GM19351 (cell line): ENCODE results near the gene TEX51.

Experiments
- ATAC-seq: cut with Tn5 transposase; IDR thresholded peaks from one replicate; pipeline ENCODE4 v1.9.1; 2021; ENCODE audit warnings: mild to moderate bottlenecking, moderate library complexity; ENCODE audit not compliant: unreplicated experiment

The TEX51 gene

DNA sequence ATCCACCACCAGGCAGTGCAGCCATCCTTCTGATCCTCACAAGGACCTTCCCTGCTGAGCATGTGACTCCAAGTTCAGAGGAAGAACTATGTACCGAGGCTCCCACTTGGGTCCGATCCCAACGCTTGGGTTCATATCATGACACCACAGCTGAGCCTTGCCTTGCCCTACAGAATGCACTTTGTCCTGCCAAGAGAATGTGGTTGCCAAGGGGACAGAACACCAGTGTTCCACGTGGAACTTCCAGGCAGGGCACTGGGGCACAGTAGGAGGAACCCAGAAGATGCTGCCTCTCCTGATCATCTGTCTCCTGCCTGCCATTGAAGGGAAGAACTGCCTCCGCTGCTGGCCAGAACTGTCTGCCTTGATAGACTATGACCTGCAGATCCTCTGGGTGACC is at the start of gene TEX51:
Gene TEX51 (plus strand): TSS at position 255 of the 400 bp plus-strand sequence. CDS start 29 bp downstream, at position 284.
- no peak for ATAC-seq

DNA sequence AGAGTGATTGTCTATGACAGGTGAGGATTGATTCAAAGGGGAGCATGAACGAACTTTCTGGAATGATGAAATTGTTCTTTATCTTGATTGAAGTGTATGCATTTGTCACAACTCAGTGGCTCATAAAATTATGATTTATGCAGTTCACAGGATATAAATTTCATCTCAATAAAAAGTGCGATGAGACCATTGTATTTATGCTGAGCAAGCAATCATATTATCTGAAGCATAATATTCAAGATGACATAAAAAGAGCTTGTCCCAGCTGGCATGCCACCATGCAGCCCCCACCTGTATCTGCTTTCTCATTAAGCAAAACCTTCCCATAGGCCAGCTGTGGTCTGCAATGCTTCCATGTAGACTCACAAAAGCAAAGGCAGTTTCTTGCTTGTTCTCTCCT is 49.6 kb upstream of the TEX51 start:
- no peak for ATAC-seq

DNA sequence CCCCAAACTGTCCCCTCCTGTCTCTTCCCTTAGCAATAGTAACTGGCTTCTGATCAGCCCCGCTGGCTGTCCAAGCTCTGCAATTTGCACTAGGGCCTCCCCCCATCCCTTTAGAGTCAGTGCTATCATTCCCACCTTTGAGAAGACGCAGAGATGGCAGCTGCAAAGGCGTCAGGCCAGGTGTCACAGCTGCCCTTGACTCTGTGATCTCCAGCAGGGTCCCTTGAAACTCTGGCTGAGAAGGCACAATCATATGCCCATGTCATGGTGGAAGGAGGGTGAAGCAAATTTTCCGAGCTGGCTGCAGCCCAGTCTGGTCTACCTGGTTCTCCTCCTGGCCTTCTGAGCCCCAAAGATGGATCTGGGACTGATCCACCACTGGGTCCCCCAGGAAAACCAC is 49.2 kb upstream of the TEX51 start:
- ATAC-seq, result no peak

DNA sequence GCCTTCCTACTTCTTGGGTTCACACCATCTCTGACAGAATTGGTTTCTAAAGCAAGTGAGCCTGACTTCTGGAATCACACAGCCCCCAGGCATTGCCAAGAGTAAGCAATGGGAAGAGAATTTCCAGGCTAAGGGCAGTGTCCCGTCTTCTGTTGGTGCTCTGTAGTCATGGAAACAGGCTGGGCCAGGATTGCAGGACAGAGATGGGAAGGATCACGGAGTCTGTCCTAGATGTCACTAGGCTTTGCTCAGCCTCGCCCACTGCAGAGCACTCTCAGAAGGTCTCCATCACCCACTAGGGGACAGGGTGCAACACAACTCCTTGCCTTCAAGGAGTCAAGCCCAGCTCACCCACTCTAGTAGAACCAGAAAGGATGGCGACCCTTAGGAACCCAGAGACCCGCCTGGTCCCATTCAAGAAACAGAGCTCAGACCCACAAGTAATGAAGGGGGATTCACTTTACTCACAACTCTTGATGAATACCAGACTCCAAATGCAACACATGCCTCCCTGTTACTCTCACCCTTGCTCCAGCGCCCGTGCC is 48.6 kb upstream of the TEX51 start:
- no peak for ATAC-seq

DNA sequence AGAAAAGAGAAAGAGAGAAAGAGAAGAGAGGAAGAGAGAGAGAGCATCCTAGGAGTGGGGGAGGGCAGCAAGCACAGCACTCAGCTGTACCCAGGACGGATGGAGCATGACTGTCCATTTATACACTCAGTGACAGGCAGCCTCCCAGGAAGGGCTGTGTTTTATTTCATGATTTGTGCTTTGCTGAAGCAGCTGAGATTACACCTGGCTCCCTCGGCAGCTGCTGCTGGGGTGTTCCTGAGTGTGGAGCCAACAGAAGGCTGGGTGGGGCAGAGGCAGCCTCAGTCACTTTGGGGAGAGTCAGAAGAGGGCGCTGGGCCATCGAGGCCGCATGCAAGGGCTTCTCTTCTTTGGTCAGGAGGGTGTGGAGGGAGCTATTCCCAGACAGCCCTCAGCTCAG is 47.8 kb upstream of the TEX51 start:
- ATAC-seq, result no peak

DNA sequence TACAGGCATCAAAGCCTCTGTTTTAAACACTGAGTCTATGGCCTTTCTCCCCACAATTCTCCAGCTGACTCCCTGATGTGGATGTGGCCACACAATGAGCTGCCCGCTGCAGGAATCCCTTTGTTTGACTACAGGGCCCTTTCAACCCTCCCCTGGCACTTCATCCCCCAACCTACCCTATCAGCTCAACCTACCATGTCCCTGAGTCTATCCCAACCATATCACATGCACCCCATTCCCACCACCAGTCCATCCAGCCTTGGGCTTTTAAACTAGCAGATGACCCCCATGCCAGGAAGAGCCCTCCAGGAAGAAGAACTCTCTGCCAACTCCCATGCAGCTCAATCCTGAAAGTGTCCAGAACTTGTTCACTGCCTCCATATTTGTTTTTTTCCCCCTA is 46.9 kb upstream of the TEX51 start:
- ATAC-seq, result no peak

DNA sequence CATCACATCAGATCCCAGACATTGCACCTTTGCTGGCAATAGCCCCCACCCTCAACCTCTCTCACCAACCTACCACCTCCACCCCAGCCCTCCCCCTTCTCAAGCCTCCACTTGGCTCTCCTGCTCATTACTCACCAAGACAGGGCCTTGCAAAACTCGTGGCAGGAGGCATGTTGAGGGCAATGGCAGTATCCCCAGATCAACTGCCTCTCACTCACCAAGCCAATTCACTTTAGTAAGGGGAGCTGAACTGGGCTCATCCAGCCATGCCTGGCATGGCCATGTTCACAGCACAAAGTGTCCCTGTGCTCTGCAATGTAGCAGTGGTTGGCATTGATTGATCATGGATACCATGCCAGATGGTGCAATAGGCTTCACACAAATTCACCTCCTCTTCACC is 46.3 kb upstream of the TEX51 start:
- ATAC-seq, result no peak

DNA sequence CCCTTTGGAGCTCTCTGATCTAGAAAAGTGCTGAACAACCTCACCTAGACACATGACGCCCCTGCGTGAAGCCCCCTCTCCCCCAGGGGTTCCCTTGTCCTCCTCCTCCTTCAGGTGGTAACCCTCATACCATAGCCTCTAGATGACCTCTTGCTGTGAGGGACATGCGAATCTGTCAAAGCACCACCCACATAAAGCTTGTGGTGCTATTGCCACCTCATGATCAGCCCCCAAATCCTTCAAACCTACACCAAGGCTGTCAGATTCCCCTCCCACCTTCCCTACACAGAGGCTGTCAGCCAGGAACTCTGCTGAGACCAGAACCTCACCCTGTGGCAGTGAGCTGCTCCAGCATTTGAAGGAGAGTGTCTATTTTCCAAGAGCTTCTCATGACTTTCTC is 43.1 kb upstream of the TEX51 start:
- no peak for ATAC-seq

DNA sequence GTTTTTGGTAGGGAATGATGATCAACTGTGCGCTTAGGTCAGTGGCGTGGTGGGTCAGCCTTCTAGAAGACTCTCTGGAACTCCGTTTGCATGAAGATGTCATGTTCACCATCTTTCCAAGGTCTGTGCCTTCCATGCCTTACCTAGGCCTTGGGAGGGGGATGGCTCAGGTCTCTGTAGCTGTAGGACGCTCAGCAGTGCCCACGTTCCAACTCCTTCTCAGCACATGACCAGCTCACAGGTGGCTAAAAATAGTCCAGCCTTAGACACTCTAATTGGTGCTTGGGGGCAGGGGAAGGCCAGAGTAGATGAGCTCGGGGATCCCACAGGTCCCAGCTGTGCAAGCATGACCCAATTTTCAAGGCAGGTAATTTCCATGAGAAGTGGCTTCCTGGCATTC is 42.3 kb upstream of the TEX51 start:
- no peak for ATAC-seq

DNA sequence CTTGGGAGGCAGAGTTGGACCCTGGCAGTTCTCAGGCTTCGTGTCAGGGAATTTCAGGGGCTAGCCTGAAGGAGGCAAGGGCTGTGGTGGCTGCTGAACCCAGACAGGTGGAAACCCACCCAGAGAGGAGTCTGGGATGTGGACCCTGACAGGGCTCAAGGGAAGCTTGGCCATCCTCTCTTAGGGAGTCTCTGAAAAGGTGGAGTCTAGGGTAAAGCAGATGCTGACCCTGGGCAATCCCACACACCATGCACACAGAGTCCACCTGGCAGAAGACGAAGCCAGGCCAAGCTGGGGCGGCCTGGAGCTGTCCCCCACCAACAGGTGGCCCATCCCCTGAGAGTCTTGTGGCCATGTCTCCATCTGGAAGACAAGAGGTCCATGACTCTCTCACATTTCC is 41.2 kb upstream of the TEX51 start:
- no peak for ATAC-seq

DNA sequence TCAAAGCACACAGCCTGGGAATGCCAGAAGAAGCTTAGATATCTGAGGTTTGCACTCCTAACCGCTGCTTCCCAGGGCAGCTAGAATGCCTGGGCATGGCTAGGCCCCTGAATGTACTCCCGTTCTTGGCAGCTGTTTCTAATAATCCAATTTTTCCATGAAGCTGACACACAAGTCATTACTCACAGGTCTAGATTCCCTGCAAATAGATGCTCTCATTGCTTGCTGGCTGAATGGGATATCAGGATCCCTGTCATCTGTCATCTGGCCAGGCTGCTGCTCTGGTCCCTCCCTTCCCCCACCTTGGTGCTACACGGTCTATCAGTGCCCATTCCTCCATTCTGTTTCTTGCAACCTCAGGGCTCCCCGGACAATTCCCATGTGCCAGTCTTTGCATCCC is 40.7 kb upstream of the TEX51 start:
- ATAC-seq, result no peak

DNA sequence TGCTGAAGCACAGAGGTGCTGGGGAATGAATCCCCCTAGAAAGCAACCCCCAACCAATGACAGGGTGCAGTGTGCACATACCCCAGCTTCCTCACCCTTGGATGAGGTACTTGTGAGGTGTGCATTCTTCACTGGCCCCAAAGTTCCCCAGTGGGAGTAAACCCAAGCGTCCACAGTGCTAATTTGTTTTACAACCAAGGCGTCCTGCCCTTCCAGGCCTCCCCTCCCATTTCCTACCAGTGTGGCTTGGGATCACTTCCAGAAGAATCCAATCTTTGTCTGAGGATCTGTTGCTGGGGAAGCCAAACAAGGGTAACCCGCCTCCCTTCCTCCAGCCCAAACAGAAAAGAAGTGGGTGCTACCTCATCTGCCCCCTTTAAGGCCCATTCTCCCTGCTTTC is 40.3 kb upstream of the TEX51 start:
- no peak for ATAC-seq

DNA sequence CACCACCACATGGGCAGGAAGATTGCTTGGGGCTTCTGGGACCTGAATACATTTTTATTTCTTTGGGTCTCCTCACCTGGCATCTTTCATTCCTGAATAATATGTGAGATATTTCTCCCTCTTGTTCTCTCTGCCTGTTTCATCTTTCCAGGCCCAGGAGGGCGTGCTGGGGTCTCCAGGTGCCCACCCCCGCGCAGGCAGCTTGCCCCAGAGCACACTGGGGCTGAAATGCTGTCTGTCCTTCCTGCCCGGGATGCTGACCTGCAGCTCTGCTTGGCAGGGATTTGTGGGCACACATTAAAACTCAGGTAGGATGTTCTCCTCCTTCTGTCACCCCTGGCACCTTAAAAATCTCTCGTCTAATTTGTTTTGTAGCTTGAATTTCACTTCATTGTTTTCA is 39.7 kb upstream of the TEX51 start:
- no peak for ATAC-seq

DNA sequence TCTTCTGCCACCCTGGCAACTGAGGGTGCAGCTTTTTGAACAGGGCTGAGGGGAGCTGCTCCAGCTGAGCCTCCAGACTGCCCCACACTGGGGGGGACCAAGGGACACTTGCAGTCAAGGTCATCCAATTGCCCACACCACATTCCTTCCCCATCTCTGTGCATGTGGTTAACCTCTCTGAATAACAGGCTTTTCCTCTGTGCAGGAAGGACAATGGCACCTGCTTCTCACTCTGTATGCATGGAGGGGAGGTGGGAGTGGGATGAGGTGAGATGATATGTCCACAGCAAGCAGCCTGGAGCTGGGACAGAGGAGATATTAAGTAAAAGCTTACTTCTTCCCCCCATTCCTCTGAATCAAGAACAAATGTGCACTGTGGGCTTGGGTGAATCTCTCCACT is 39.1 kb upstream of the TEX51 start:
- no peak for ATAC-seq

DNA sequence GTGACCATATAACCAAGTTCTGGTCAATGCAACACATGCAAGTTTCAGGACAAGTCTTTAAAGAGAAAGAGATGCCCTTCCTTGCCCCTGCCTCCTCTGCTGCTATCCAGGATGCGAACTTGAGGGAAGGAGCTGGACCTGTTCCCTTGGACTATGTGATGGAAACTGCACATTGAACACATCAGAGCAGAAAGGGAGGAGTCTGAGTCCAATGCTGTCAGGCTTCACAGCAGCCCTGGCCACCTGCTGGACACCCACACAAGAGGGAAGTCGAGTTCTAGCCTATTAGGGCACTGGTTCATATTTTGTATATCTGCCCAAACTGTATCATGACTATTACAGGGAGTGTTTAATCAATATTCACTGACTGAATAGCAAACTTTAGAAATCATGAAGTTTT is 38.3 kb upstream of the TEX51 start:
- ATAC-seq, result no peak

DNA sequence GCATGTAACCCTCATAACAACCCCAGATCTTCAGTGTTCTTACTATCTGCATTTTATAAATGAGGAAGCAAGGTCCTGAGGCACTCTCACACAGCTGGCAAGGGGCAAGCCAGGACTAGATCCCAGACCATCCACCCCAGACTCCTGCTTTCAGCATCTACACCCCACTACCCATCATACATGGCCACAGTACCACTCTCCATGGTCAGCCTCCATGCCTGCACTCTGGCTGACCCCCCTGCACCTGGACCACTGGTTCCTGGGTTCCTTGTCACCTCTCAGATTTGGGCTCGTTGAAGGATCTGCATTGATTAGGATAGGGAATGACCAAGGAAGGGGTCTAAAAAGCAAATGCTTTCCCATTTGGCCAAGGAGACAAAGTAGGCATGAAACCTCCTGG is 36.0 kb upstream of the TEX51 start:
- ATAC-seq, result no peak

DNA sequence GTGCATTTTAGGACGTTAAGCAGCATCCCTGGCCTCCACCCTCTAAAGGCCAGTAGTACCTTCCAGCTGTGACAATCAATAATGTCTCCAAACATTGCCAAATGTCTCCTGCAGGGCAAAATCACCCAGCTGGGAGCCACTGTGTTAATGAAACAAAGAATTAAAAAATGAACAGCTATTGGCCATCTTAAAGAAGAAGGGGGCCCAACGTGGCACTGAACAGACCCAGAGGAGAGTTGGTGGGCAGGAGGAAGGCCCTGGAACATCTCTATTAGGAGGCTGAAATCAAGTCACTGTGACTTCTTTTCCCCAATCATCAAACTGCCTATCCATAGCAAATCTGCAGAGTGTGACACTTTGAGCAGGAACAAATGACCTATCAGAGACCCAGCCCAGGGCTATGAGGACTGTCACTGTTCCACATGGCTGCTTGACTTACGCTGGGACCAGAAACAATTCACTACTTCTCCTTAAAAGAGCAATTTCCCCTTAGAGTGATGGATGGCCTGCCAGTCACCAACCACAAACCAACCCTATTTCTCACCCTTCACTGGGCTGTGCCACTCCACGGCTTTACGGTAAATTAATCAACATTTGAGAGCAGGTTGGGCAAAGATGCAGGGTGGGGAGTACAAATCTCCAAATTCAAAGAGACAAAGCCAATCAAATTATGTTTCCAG is 35.2 kb upstream of the TEX51 start:
- no peak for ATAC-seq

DNA sequence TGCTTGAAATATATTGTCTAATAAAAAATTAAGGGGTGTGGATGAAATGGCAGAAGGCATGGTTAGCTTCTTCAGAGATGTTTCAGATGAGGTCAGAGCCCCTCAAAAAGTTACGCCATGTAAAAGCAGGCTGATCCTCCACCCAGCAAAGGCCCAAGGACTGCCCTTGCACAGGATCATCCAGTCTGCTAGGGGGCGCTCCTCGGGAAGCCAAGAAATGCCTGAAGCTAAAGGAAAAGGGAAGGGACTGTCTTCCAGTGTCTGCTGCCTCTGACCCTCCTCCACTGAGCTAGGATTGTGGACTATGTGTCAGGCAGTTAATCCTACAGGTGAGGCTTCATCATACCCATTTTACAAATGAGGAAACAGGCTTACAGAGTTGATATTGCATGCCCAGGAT is 33.8 kb upstream of the TEX51 start:
- ATAC-seq, result no peak

DNA sequence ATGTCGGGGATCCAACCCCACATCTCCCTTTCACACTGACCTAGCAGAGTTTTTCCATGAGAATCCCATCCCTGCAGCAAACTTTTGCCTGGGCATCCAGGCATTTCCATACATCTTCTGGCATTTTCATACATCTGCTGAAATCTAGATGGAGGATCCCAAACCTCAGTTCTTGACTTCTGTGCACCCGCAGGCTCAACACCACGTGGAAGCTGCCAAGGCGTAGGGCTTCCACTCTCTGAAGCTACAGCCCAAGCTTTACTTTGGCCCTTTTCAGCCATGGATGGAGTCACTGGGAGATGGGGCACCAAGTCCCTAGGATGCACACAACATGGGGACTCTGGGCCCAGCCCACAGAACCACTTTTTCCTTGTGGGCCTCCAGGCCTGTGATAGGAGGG is 32.2 kb upstream of the TEX51 start:
- no peak for ATAC-seq

DNA sequence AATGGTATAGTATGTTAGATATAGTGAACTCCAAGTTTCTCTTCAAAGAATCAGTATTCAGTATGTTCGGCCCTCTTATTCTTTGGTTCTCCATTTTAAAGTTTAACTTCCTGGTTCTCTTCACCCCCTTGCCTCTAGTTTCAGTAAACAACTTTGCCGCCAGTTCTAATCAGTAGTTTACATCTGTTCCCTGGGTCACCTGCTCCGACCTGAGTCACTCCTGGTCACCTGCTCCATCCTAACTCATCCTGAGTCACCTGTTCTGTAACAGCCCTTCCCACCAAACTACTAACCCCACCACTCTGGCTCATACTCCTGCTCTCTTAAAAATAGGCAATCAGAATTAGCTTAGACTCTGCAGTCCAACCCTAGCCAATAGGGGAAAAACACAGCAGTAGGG is 23.7 kb upstream of the TEX51 start:
- ATAC-seq, result no peak

DNA sequence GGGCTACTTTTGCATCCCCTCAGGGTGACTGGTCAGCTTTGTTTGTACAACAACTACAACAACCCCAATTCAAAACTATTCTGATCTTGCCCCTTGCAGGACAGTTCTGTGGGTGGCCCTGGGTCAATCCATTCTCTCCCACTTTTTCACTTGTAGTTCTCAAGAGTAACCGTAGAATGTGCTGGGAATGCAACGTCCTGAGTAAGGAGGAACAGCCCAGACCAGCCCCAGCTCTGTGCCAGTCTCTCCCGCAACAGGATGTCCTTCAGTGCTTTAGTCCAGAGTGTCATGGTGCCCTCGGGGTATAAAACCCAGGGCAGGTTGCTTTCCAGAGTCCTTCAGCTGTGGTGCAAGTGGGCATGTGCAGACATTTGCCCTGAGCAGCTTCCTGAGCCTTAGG is 22.1 kb upstream of the TEX51 start:
- ATAC-seq, result no peak

DNA sequence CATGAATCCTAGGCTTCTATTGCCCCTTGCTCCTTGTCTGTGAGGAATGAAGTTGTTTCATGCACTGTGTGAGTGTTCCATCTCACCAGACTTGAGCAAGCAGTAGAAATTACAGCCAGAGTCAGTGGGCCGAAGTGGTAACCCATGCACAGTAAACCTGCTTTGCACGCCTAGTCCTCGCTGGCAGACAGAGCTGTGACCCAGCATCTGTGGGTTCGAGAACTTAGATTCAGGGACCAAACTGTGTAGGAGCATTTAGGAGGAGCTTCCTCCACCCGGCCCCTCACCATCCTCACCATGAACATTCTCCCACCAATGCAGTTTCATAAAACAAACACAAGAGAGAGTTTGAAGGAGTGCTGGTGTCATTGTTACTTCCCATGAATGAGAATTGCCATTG is 21.6 kb upstream of the TEX51 start:
- ATAC-seq, result no peak

DNA sequence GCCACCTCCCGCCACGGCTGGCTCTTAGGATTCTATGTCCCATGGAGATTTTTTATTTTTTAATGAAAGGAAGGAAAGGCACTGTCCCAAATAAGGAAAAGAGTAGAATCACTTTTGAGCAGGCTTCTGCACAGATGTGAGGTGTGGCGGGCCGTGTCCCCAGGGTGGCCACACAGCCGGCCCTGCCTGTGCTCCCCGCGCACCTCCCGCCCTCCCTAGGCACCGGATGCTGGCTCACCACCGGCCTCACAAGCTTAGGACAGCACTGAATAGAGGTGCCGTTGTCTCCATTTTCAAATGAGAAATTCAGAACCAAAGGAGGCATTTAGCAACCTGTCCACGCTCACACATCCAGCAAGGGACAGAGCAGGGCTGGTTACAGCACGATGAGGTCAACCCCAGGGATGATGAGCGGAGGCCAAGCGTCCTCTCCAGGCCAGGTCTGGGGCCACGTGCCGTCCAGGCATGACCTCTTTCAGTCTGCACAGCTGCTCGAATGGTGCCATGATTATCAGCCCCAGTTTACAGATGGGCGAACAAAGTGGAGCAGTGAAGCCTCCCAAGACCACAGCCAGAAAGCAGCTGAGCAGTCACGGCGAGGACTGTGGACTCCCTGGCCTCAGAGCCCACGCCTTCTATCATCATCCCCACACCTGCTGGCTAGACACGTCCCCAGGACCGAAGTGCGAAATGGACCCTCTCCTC is 20.7 kb upstream of the TEX51 start:
- no peak for ATAC-seq
